C4-2B (cell line): Measurements from ENCODE around the gene SELENOM.

ENCODE experiments used
- H3K27ac ChIP-seq: fragments of 450-650 bp; 2 replicates; pipeline ENCODE4 v1.5.1; 2017
- ZFX ChIP-seq: fragments of 450-650 bp; IDR thresholded peaks from 2 replicates; pipeline ENCODE4 v1.6.1; 2017
- TF ChIP-seq, protein P1 (sequence below): fragments of 450-650 bp; conservative IDR thresholded peaks from 2 replicates; pipeline ENCODE4 v1.5.1; 2017; ENCODE audit warnings: mild to moderate bottlenecking

The SELENOM gene

DNA sequence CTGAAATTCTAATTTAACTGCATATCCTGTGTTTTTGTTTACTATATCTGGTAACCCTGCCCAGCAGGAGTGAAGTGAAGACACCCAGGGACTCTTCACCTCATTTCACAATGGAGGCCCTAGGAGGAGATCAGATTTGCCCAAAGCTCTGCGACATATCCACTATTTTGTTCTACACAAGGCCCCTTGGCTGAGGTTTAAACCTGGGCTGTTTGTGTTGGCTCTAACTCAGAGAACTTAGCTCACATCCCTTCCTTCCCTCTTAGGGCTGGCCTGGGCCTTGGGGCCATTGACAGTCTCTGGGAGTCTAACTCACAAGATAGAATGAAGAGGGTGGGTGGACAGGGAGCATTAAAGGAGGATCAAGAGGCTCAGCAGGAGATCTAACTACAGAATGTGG, 41.1 kb upstream of the SELENOM start:
- TF ChIP-seq ZFX = no peak
- TF ChIP-seq, protein P1, sequence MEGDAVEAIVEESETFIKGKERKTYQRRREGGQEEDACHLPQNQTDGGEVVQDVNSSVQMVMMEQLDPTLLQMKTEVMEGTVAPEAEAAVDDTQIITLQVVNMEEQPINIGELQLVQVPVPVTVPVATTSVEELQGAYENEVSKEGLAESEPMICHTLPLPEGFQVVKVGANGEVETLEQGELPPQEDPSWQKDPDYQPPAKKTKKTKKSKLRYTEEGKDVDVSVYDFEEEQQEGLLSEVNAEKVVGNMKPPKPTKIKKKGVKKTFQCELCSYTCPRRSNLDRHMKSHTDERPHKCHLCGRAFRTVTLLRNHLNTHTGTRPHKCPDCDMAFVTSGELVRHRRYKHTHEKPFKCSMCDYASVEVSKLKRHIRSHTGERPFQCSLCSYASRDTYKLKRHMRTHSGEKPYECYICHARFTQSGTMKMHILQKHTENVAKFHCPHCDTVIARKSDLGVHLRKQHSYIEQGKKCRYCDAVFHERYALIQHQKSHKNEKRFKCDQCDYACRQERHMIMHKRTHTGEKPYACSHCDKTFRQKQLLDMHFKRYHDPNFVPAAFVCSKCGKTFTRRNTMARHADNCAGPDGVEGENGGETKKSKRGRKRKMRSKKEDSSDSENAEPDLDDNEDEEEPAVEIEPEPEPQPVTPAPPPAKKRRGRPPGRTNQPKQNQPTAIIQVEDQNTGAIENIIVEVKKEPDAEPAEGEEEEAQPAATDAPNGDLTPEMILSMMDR = no peak
- H3K27ac ChIP-seq = no peak overlapping the region

DNA sequence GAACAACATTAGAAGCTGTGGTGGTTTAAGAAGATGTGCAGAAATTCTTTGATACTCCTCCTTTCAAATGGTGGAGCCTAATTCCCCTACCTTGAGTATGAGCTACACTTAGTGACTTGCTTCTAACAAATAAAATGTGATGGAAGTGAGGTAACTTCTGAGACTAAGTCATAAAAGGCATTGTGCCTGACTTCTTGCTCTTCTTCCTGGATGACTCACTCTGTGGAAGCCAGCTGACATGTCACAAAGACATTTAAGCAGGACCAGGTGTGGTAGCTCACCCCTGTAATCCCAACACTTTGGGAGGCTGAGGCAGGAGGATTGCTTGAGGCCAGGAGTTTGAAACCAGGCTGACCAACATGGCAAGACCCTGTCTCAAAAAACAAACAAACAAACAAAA, 36.9 kb upstream of the SELENOM start:
- no peak overlapping the region for H3K27ac ChIP-seq
- no peak for TF ChIP-seq ZFX
- TF ChIP-seq, protein P1 = no peak

DNA sequence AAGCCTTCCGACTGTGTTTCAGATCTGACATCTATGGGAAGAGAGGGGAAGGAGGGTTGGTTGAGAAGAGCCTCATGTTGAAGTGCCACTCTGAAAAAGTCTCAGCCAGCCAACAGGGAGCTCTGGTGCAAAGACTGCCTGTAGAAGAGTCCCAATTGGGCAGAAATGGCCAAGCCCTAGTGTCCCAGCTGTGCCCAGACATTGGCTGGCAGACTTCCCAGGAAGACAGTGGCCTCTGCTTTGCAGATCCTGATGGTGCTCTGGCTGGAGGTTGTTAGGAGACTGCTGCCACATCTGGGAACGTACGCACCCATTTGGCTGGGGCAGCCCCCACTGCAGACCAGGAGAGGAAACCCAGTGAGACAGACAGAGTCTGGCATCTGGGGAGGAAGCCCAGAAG, 36.2 kb upstream of the SELENOM start:
- TF ChIP-seq, protein P1 = no peak
- no peak for TF ChIP-seq ZFX
- H3K27ac ChIP-seq = no peak overlapping the region

DNA sequence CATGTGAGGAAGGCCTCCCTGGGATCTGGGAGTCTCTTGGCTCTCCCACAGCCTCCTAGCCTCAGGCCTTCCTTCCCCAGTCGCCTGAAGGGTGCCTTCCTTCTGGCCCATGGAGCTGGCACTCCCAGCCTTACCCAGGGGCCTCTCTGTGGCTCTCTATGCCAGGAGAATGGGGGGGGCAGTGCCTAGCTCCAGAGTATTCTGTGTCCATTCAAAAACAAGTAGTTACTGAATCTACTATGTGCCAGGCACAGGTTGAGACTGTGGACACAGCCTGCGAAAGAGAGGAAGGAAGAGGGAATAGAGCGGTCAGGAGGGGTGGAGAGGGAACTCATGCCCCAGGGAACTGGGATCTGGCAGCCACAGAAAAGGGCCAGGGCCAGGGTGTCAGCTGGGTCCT, 35.7 kb upstream of the SELENOM start:
- TF ChIP-seq, protein P1 = no peak
- no peak for TF ChIP-seq ZFX
- no peak overlapping the region for H3K27ac ChIP-seq

- TF ChIP-seq, protein P1 = no peak
- no peak for TF ChIP-seq ZFX
- H3K27ac ChIP-seq = no peak overlapping the region
Measured at GRCh38 chr22:31142285-31142684, 34.9 kb upstream of the SELENOM start.

DNA sequence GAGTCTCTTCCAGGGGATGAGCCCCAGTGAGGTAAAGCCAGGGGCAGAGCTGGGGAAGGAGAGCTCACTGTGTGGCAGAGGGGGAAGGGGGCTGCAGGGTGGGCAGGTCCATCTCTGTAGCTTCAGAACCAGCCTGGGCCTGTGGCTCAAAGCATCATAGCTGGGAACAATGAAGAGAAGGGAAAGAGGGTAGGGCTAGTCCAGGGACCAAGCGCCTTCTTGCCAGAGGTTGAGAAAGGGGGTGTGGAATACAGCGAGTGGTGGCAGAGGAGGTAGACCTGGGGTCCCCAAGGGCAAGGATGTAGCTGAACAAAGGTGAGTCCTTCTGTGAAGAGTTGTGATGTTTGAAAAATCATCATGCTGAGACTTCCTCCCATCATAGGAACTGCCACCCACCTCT, 34.2 kb upstream of the SELENOM start:
- H3K27ac ChIP-seq = peak overlapping the region; percentile 23; the same call in 1 of the 2 replicates
- TF ChIP-seq, protein P1 = no peak
- no peak for TF ChIP-seq ZFX

- TF ChIP-seq, protein P1 = no peak
- no peak for TF ChIP-seq ZFX
- peak overlapping the region; percentile 23 for H3K27ac ChIP-seq
Measured at GRCh38 chr22:31140746-31141145, 33.4 kb upstream of the SELENOM start.
